GM23338 (cell line): ENCODE results near the gene ITGA8. TPM values are rescaled to one million over a fixed set of nuclear protein-coding genes. Genes with fewer than 3 reads are reported as not detected.
"Not testable (repeated sequence)": the region's sequence is repeated elsewhere in the genome, so short reads cannot be mapped to it uniquely, and the experiment has no call there.

ENCODE experiments used
- ATAC-seq: fragments of 200-7000 bp; cut with Tn5 transposase; 3 replicates; pipeline ENCODE4 v1.9.1; 2020
- DNase-seq: peaks from one replicate; pipeline ENCODE4 v3.0.0-alpha.2; 2015; ENCODE audit warnings: low spot score
- H2AFZ ChIP-seq: fragments of 200-600 bp; sonication (generic); 2 replicates; pipeline ENCODE4 v1.8.0; 2016; ENCODE audit warnings: antibody characterized with exemption, mild to moderate bottlenecking, moderate library complexity
- H3F3A ChIP-seq: fragments of 200-600 bp; sonication (generic); replicated peaks from 2 replicates; pipeline ENCODE4 v1.8.0; 2017; ENCODE audit warnings: antibody characterized with exemption, mixed run types, low read depth
- H3K27ac ChIP-seq: fragments of 200-600 bp; sonication (generic); 2 replicates; pipeline ENCODE4 v1.6.1; 2016; ENCODE audit warnings: low read depth
- H3K27me3 ChIP-seq: fragments of 200-600 bp; sonication (generic); 2 replicates; pipeline ENCODE4 v1.8.0; 2016; ENCODE audit warnings: mild to moderate bottlenecking, mixed run types, moderate library complexity; ENCODE audit not compliant: insufficient read depth
- H3K36me3 ChIP-seq: fragments of 200-600 bp; sonication (generic); 2 replicates; pipeline ENCODE4 v1.8.0; 2016; ENCODE audit warnings: mild to moderate bottlenecking; ENCODE audit not compliant: insufficient read depth
- H3K4me1 ChIP-seq: fragments of 200-600 bp; sonication (generic); 2 replicates; pipeline ENCODE4 v1.8.0; 2016; ENCODE audit warnings: mild to moderate bottlenecking, moderate library complexity; ENCODE audit not compliant: insufficient read depth
- H3K4me2 ChIP-seq: fragments of 200-600 bp; sonication (generic); 2 replicates; pipeline ENCODE4 v1.7.1; 2017; ENCODE audit warnings: mixed run types
- H3K4me3 ChIP-seq: fragments of 200-600 bp; sonication (generic); 2 replicates; pipeline ENCODE4 v1.6.1; 2016; ENCODE audit warnings: mixed run types
- H3K79me2 ChIP-seq: fragments of 200-600 bp; sonication (generic); replicated peaks from 2 replicates; pipeline ENCODE4 v1.8.0; 2017; ENCODE audit warnings: mild to moderate bottlenecking; ENCODE audit not compliant: insufficient read depth
- H3K9me2 ChIP-seq: fragments of 200-600 bp; sonication (generic); 2 replicates; pipeline ENCODE4 v1.8.0; 2017; ENCODE audit not compliant: insufficient read depth
- H4K20me1 ChIP-seq: fragments of 200-600 bp; sonication (generic); replicated peaks from 2 replicates; pipeline ENCODE4 v1.8.0; 2017; ENCODE audit warnings: mild to moderate bottlenecking; ENCODE audit not compliant: insufficient read depth
- H3K27ac Mint-ChIP-seq: 2 replicates; pipeline ENCODE4 v1.8.0; 2020; ENCODE audit warnings: inconsistent platforms, mild to moderate bottlenecking, moderate library complexity, mixed read lengths
- H3K27me3 Mint-ChIP-seq: 3 replicates; pipeline ENCODE4 v1.8.0; 2022; ENCODE audit warnings: low read depth, mild to moderate bottlenecking, moderate library complexity, mixed read lengths, inconsistent platforms; ENCODE audit not compliant: insufficient read depth, poor library complexity
- H3K36me3 Mint-ChIP-seq: 3 replicates; pipeline ENCODE4 v1.8.0; 2021; ENCODE audit warnings: low read depth, mild to moderate bottlenecking, inconsistent platforms, moderate library complexity, mixed read lengths
- H3K4me1 Mint-ChIP-seq: 3 replicates; pipeline ENCODE4 v1.8.0; 2020; ENCODE audit warnings: mild to moderate bottlenecking, inconsistent platforms, mixed read lengths
- H3K4me3 Mint-ChIP-seq: 3 replicates; pipeline ENCODE4 v1.8.0; 2021; ENCODE audit warnings: moderate library complexity, mild to moderate bottlenecking, inconsistent platforms, mixed read lengths
- H3K9me3 Mint-ChIP-seq: 3 replicates; pipeline ENCODE4 v1.8.0; 2020; ENCODE audit warnings: moderate library complexity, mild to moderate bottlenecking, inconsistent platforms, mixed read lengths
- CREB1 ChIP-seq: fragments of 250-450 bp; sonication (Bioruptor Pico); IDR thresholded peaks from 2 replicates; pipeline ENCODE4 v1.5.0; 2020; ENCODE audit warnings: low read depth, mild to moderate bottlenecking, moderate library complexity
- ETS1 ChIP-seq: IDR thresholded peaks from 2 replicates; pipeline ENCODE4 v1.6.1; 2016; ENCODE audit warnings: antibody characterized with exemption
- EZH2 ChIP-seq: fragments of 200-600 bp; sonication (generic); IDR thresholded peaks from one replicate; pipeline ENCODE4 v1.8.0; 2017; ENCODE audit warnings: antibody characterized with exemption, mild to moderate bottlenecking, low read depth; ENCODE audit not compliant: unreplicated experiment
- EZH2phosphoT487 ChIP-seq: fragments of 200-600 bp; sonication (generic); IDR thresholded peaks from one replicate; pipeline ENCODE4 v1.8.1; 2018; ENCODE audit warnings: antibody characterized with exemption; ENCODE audit not compliant: unreplicated experiment
- JUNB ChIP-seq: IDR thresholded peaks from one replicate; pipeline ENCODE4 v1.6.1; 2016; ENCODE audit warnings: antibody characterized with exemption; ENCODE audit not compliant: unreplicated experiment
- NANOG ChIP-seq: IDR thresholded peaks from 2 replicates; pipeline ENCODE4 v1.6.1; 2016; ENCODE audit warnings: antibody characterized with exemption, borderline replicate concordance
- POLR2AphosphoS5 ChIP-seq: IDR thresholded peaks from 2 replicates; pipeline ENCODE4 v1.6.1; 2016; ENCODE audit warnings: antibody characterized with exemption, low read depth
- REST ChIP-seq: IDR thresholded peaks from one replicate; pipeline ENCODE4 v1.6.1; 2018; ENCODE audit warnings: antibody characterized with exemption; ENCODE audit not compliant: unreplicated experiment
- ZNF114 ChIP-seq: fragments of 250-450 bp; sonication (Bioruptor Pico); IDR thresholded peaks from 2 replicates; pipeline ENCODE4 v1.5.0; 2020; ENCODE audit warnings: mild to moderate bottlenecking, moderate library complexity
- polyA plus RNA-seq: library from polyadenylated mRNA; unstranded; fragments of >200 nt; fragmentation: Nextera tagmentation; extraction: Ambion mirVana; gene quantifications from 2 replicates; pipeline ENCODE4 v1.2.1, GENCODE V29; 2016
- total RNA-seq: library from RNA; depleted of rRNA; stranded (reverse); fragments of >200 nt; shearing (Covaris generic); gene quantifications from 2 replicates; pipeline ENCODE4 v1.2.3, GENCODE V29; 2014

The ITGA8 gene
- total and polyA plus RNA-seq, 2 experiments from 2014 or later: not detected

DNA sequence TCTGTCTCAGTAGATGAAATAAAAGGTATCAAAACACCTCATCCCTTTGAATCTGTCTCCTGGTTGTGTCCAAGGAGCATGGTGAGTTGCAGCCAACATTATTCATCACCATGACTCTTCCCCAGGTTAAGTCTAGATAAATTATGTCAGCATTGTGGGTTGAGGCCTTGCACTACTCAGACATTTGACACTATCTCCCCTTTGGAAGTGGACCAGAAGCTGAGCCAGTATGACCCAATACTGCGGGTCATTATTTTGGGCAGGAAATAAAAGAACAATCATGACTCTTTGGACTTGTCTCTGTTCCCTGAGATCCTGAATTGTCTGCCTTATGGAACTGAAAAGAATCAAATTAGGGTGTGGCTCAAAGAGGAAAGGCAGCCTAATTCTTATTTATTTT is 180.5 kb downstream of the ITGA8 start:
- H3K36me3 ChIP-seq: no peaks in the 10 kb centered on the region
- no peak overlapping the region for H2AFZ ChIP-seq
- peaks cover 4% of the 10 kb centered on the region; the same call in 2 of the 3 replicates for H3K9me3 Mint-ChIP-seq
- H4K20me1 ChIP-seq: no peaks in the 10 kb centered on the region
- H3K27me3 Mint-ChIP-seq: peaks cover 6% of the 10 kb centered on the region
- no peaks in the 10 kb centered on the region for H3K4me1 ChIP-seq
- H3K36me3 Mint-ChIP-seq: no peaks in the 10 kb centered on the region; the same call in 2 of the 3 replicates
- no peaks in the 10 kb centered on the region for H3F3A ChIP-seq
- H3K4me3 ChIP-seq: no peak overlapping the region
- no peak overlapping the region for H3K27ac Mint-ChIP-seq
- no peak overlapping the region for H3K4me2 ChIP-seq
- no peaks in the 10 kb centered on the region for H3K27me3 ChIP-seq
- no peaks in the 10 kb centered on the region for H3K4me1 Mint-ChIP-seq
- H3K4me3 Mint-ChIP-seq: no peak overlapping the region
- no peak for TF ChIP-seq CREB1 (CRISPR knock-in tag)
- TF ChIP-seq EZH2phosphoT487: no peak
- no peak for TF ChIP-seq REST
- TF ChIP-seq ETS1: no peak
- no peak for TF ChIP-seq NANOG
- TF ChIP-seq POLR2AphosphoS5: no peak
- TF ChIP-seq ZNF114 (CRISPR knock-in tag): no peak
- TF ChIP-seq JUNB: no peak
- TF ChIP-seq EZH2: no peak
- H3K9me2 ChIP-seq: peaks cover 9% of the 10 kb centered on the region; the same call in 1 of the 2 replicates
- H3K27ac ChIP-seq: no peak overlapping the region
- no peak for ATAC-seq
- no peaks in the 10 kb centered on the region for H3K79me2 ChIP-seq
- DNase-seq: no peak

DNA sequence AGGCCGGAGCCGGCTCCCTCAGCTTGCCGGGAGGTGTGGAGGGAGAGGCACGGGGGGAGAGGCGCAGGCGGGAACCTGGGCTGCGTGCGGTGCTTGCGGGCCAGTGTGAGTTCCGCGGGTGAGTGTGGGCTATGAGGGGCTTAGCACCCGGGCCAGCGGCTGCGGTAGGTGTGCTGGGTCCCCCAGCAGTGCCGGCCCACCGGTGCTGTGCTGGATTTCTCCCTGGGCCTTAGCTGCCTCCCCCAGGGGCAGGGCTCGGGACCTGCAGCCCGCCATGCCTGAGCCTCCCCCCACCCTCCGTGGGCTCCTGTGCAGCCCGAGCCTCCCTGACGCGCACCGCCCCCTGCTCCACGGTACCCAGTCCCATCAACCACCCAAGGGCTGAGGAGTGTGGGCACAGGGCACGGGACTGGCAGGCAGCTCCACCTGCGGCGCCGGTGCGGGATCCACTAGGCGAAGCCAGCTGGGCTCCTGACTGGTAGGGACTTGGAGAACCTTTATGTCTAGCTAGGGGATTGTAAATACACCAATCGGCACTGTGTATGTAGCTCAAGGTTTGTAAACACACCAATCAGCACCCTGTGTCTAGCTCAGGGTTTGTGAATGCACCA is 184.7 kb downstream of the ITGA8 start:
- H3F3A ChIP-seq, H3K4me2 ChIP-seq, H3K27me3 Mint-ChIP-seq, H4K20me1 ChIP-seq, DNase-seq, H3K4me1 Mint-ChIP-seq, H3K9me2 ChIP-seq, H3K4me3 Mint-ChIP-seq, H3K4me3 ChIP-seq, H3K4me1 ChIP-seq, H3K36me3 Mint-ChIP-seq, H2AFZ ChIP-seq, H3K9me3 Mint-ChIP-seq, ATAC-seq, H3K36me3 ChIP-seq, H3K27ac Mint-ChIP-seq, H3K27ac ChIP-seq, H3K27me3 ChIP-seq, H3K79me2 ChIP-seq: not testable (repeated sequence)
